Neural cell (in vitro differentiated cells): ENCODE data around the gene RC3H2.

Experiments
- CTCF ChIP-seq: fragments of 450-650 bp; IDR thresholded peaks from 2 replicates; pipeline ENCODE4 v1.5.1; 2014; ENCODE audit warnings: antibody characterized with exemption, mild to moderate bottlenecking, moderate library complexity; ENCODE audit not compliant: poor library complexity, severe bottlenecking
- EZH2 ChIP-seq: fragments of 200-600, 300-800 bp; shearing (Covaris generic), sonication (generic); IDR thresholded peaks from 2 replicates; pipeline ENCODE4 v1.6.1; 2014; ENCODE audit warnings: antibody characterized with exemption, low read length, borderline replicate concordance, mild to moderate bottlenecking; ENCODE audit not compliant: insufficient read depth, poor library complexity, severe bottlenecking
- MXI1 ChIP-seq: fragments of 450-650 bp; conservative IDR thresholded peaks from 2 replicates; pipeline ENCODE4 v1.6.1; 2014; ENCODE audit warnings: antibody characterized with exemption, mild to moderate bottlenecking; ENCODE audit not compliant: poor library complexity, severe bottlenecking
- POLR2AphosphoS5 ChIP-seq: IDR thresholded peaks from 2 replicates; pipeline ENCODE4 v1.6.1; 2012
- RAD21 ChIP-seq: fragments of 450-650 bp; conservative IDR thresholded peaks from 2 replicates; pipeline ENCODE4 v1.6.1; 2014; ENCODE audit warnings: antibody characterized with exemption, mild to moderate bottlenecking, moderate library complexity
- SMC3 ChIP-seq: fragments of 450-650 bp; conservative IDR thresholded peaks from 2 replicates; pipeline ENCODE4 v1.6.1; 2014; ENCODE audit warnings: antibody characterized with exemption, mild to moderate bottlenecking, moderate library complexity; ENCODE audit not compliant: poor library complexity
- TAF1 ChIP-seq: IDR thresholded peaks from 2 replicates; pipeline ENCODE4 v1.6.1; 2012; ENCODE audit warnings: low read depth
- TF ChIP-seq, protein P1 (sequence below): IDR thresholded peaks from 2 replicates; pipeline ENCODE4 v1.6.1; 2012; ENCODE audit warnings: borderline replicate concordance

GRCh38 chr9:122857815-122858214, 47.3 kb downstream of the RC3H2 start:
- TF ChIP-seq CTCF (no peak), POLR2AphosphoS5 (no peak), RAD21 (no peak), TAF1 (no peak), SMC3 (no peak), EZH2 (no peak), MXI1 (no peak)
- TF ChIP-seq, protein P1, sequence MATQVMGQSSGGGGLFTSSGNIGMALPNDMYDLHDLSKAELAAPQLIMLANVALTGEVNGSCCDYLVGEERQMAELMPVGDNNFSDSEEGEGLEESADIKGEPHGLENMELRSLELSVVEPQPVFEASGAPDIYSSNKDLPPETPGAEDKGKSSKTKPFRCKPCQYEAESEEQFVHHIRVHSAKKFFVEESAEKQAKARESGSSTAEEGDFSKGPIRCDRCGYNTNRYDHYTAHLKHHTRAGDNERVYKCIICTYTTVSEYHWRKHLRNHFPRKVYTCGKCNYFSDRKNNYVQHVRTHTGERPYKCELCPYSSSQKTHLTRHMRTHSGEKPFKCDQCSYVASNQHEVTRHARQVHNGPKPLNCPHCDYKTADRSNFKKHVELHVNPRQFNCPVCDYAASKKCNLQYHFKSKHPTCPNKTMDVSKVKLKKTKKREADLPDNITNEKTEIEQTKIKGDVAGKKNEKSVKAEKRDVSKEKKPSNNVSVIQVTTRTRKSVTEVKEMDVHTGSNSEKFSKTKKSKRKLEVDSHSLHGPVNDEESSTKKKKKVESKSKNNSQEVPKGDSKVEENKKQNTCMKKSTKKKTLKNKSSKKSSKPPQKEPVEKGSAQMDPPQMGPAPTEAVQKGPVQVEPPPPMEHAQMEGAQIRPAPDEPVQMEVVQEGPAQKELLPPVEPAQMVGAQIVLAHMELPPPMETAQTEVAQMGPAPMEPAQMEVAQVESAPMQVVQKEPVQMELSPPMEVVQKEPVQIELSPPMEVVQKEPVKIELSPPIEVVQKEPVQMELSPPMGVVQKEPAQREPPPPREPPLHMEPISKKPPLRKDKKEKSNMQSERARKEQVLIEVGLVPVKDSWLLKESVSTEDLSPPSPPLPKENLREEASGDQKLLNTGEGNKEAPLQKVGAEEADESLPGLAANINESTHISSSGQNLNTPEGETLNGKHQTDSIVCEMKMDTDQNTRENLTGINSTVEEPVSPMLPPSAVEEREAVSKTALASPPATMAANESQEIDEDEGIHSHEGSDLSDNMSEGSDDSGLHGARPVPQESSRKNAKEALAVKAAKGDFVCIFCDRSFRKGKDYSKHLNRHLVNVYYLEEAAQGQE = no peak
